GM11168 (cell line): ENCODE data around the gene EMILIN3.

Experiments used
- in situ Hi-C: fragments of 300-500 bp; cut with MboI; formaldehyde crosslinking; loops from one replicate; pipeline ENCODE4 v1.12.0; 2022; ENCODE audit warnings: low sequenced_read_pairs; ENCODE audit not compliant: unreplicated experiment

Gene EMILIN3

GRCh38 chr20:41364967-41365765 is 1.5 kb downstream of the EMILIN3 start:
- in situ Hi-C loops = no loop called here

- in situ Hi-C loops = no loop called here
Measured at GRCh38 chr20:41364236-41364855, 2.3 kb downstream of the EMILIN3 start.

- in situ Hi-C loops = no loop called here
Measured at GRCh38 chr20:41363601-41364000, 3.0 kb downstream of the EMILIN3 start.

GRCh38 chr20:41362748-41363140 is 3.9 kb downstream of the EMILIN3 start:
- in situ Hi-C loops = no loop called here

- in situ Hi-C loops = no loop called here
Measured at GRCh38 chr20:41361757-41362747, 4.6 kb downstream of the EMILIN3 start.

GRCh38 chr20:41360831-41361756 is 5.5 kb downstream of the EMILIN3 start:
- in situ Hi-C loops = no loop called here

- in situ Hi-C loops = no loop called here
Measured at GRCh38 chr20:41359541-41360011, 7.0 kb downstream of the EMILIN3 start.

GRCh38 chr20:41358717-41359116 is 7.9 kb downstream of the EMILIN3 start:
- in situ Hi-C loops = no loop called here

GRCh38 chr20:41358230-41358629 is 8.4 kb downstream of the EMILIN3 start:
- in situ Hi-C loops = no loop called here

- in situ Hi-C loops = no loop called here
Measured at GRCh38 chr20:41357424-41358163, 9.0 kb downstream of the EMILIN3 start.

- in situ Hi-C loops = no loop called here
Measured at GRCh38 chr20:41356951-41357350, 9.7 kb downstream of the EMILIN3 start.

GRCh38 chr20:41355598-41356203 is 10.9 kb downstream of the EMILIN3 start:
- in situ Hi-C loops = no loop called here

GRCh38 chr20:41355192-41355591 is 11.4 kb downstream of the EMILIN3 start:
- in situ Hi-C loops = no loop called here

- in situ Hi-C loops = no loop called here
Measured at GRCh38 chr20:41353530-41353929, 13.1 kb downstream of the EMILIN3 start.

GRCh38 chr20:41352666-41353065 is 14.0 kb downstream of the EMILIN3 start:
- in situ Hi-C loops = no loop called here

GRCh38 chr20:41352106-41352505 is 14.5 kb downstream of the EMILIN3 start:
- in situ Hi-C loops = no loop called here

- in situ Hi-C loops = no loop called here
Measured at GRCh38 chr20:41350408-41350962, 16.1 kb downstream of the EMILIN3 start.

- in situ Hi-C loops = loop anchor here (10.0 kb wide), 1 partner anchor 375 kb away; no protein-coding TSS in a partner anchor
Measured at GRCh38 chr20:41349943-41350342, 16.7 kb downstream of the EMILIN3 start.
